IMR-90 (cell line): Measurements from ENCODE around the gene ARPP21. TPM values are rescaled to one million over a fixed set of nuclear protein-coding genes. Genes with fewer than 3 reads are reported as not detected.

Source experiments
- ATAC-seq: fragments of 200-7000 bp; cut with Tn5 transposase; 2 replicates; pipeline ENCODE4 v1.9.1; 2020; ENCODE audit warnings: low read depth, mild to moderate bottlenecking, moderate library complexity
- BruUV-seq: library from RNA; stranded (reverse); fragments of 400-500 nt; replicated peaks from 2 replicates; lab custom pipeline; 2021; lab: Mats Ljungman, UMichigan
- CTCF ChIA-PET: fragments of 300-600 bp; formaldehyde crosslinking; extraction: SDS; loops from one replicate; lab custom pipeline; 2021; ENCODE audit warnings: antibody characterized with exemption; lab: Yijun Ruan, JAX
- POLR2A ChIA-PET: fragments of 300-600 bp; sonication (Branson Sonifier 250); formaldehyde crosslinking; loops from one replicate; lab custom pipeline; 2022; ENCODE audit warnings: antibody characterized with exemption; ENCODE audit not compliant: unreplicated experiment; lab: Charles Lee
- DNase-seq: peaks from one replicate; pipeline ENCODE4 v3.0.0; 2013
- H2AFZ ChIP-seq: replicated peaks from 2 replicates; pipeline ENCODE3; 2013; ENCODE audit warnings: low read length, mild to moderate bottlenecking; ENCODE audit not compliant: poor library complexity
- H2AK5ac ChIP-seq: 2 replicates; pipeline ENCODE4 v1.6.1; 2013; ENCODE audit warnings: low read depth, low read length, inconsistent platforms
- H2AK9ac ChIP-seq: replicated peaks from 2 replicates; pipeline ENCODE3; 2013; ENCODE audit warnings: mild to moderate bottlenecking, low read depth, low read length, moderate library complexity; ENCODE audit not compliant: poor library complexity
- H2BK120ac ChIP-seq: 2 replicates; pipeline ENCODE4 v1.6.1; 2013; ENCODE audit warnings: low read depth, low read length, inconsistent platforms
- H2BK15ac ChIP-seq: 3 replicates; pipeline ENCODE4 v1.6.1; 2013; ENCODE audit warnings: low read depth, low read length, inconsistent platforms
- H2BK20ac ChIP-seq: 2 replicates; pipeline ENCODE4 v1.6.1; 2013; ENCODE audit warnings: low read depth, mild to moderate bottlenecking, inconsistent platforms, low read length, moderate library complexity
- H2BK5ac ChIP-seq: 2 replicates; pipeline ENCODE4 v1.6.1; 2013; ENCODE audit warnings: mild to moderate bottlenecking, low read depth, low read length, inconsistent platforms; ENCODE audit not compliant: poor library complexity, severe bottlenecking
- H3K14ac ChIP-seq: replicated peaks from 2 replicates; pipeline ENCODE4 v1.6.1; 2013; ENCODE audit warnings: low read depth, low read length, inconsistent platforms
- H3K18ac ChIP-seq: 2 replicates; pipeline ENCODE4 v1.6.1; 2013; ENCODE audit warnings: low read depth, low read length, control low read depth
- H3K23ac ChIP-seq: 2 replicates; pipeline ENCODE4 v1.6.1; 2013; ENCODE audit warnings: low read depth, low read length, inconsistent platforms
- H3K27ac ChIP-seq: 2 replicates; pipeline ENCODE4 v1.5.1; 2013; ENCODE audit warnings: mild to moderate bottlenecking, control low read depth, low read length; ENCODE audit not compliant: insufficient read depth
- H3K27me3 ChIP-seq: 2 replicates; pipeline ENCODE4 v1.6.1; 2013; ENCODE audit warnings: low read length; ENCODE audit not compliant: control insufficient read depth, insufficient read depth
- H3K36me3 ChIP-seq: 2 replicates; pipeline ENCODE4 v1.6.1; 2013; ENCODE audit warnings: low read length, mixed read lengths; ENCODE audit not compliant: control insufficient read depth, insufficient read depth
- H3K4ac ChIP-seq: 2 replicates; pipeline ENCODE4 v1.6.1; 2013; ENCODE audit warnings: low read depth, low read length, inconsistent platforms
- H3K4me1 ChIP-seq: 2 replicates; pipeline ENCODE4 v1.6.1; 2013; ENCODE audit warnings: low read length, mixed read lengths; ENCODE audit not compliant: control insufficient read depth, insufficient read depth
- H3K4me2 ChIP-seq: 2 replicates; pipeline ENCODE4 v1.6.1; 2013; ENCODE audit warnings: low read depth, mild to moderate bottlenecking, control low read depth, low read length, moderate library complexity
- H3K4me3 ChIP-seq: 2 replicates; pipeline ENCODE4 v1.5.1; 2013; ENCODE audit warnings: low read depth, mild to moderate bottlenecking, control low read depth, low read length, moderate library complexity; ENCODE audit not compliant: insufficient read depth
- H3K56ac ChIP-seq: 2 replicates; pipeline ENCODE4 v1.6.1; 2013; ENCODE audit warnings: low read length, inconsistent platforms; ENCODE audit not compliant: insufficient read depth; ENCODE audit errors: extremely low read depth
- H3K79me1 ChIP-seq, 2 experiments: 2 replicates each; pipeline ENCODE4 v1.6.1; 2013; ENCODE audit warnings: low read length in 2 of 2, inconsistent platforms in 1 of 2, low read depth in 1 of 2
- H3K9ac ChIP-seq: 2 replicates; pipeline ENCODE4 v1.6.1; 2013; ENCODE audit warnings: low read depth, low read length, control low read depth
- H3K9me1 ChIP-seq: 2 replicates; pipeline ENCODE4 v1.6.1; 2013; ENCODE audit warnings: low read length, inconsistent platforms; ENCODE audit not compliant: insufficient read depth
- H3K9me3 ChIP-seq: 2 replicates; pipeline ENCODE4 v1.6.1; 2013; ENCODE audit warnings: low read length; ENCODE audit not compliant: control insufficient read depth, insufficient read depth
- H4K20me1 ChIP-seq: 2 replicates; pipeline ENCODE4 v1.6.1; 2013; ENCODE audit warnings: low read length, inconsistent platforms; ENCODE audit not compliant: insufficient read depth
- H4K5ac ChIP-seq: 2 replicates; pipeline ENCODE4 v1.6.1; 2013; ENCODE audit warnings: mild to moderate bottlenecking, low read depth, low read length, control low read depth
- H4K8ac ChIP-seq, 2 experiments: 2 replicates each; pipeline ENCODE4 v1.6.1; 2013; ENCODE audit warnings: low read depth in 2 of 2, low read length in 2 of 2, control low read depth in 1 of 2, inconsistent platforms in 1 of 2
- H4K91ac ChIP-seq: 2 replicates; pipeline ENCODE4 v1.6.1; 2013; ENCODE audit warnings: low read depth, low read length, inconsistent platforms; ENCODE audit not compliant: insufficient read depth
- CEBPB ChIP-seq: IDR thresholded peaks from 2 replicates; pipeline ENCODE4 v1.6.1; 2012; ENCODE audit warnings: low read depth, low read length, improper control_type of control experiment
- MAFK ChIP-seq: IDR thresholded peaks from 2 replicates; pipeline ENCODE4 v1.6.1; 2012; ENCODE audit warnings: low read depth, low read length, improper control_type of control experiment
- MXI1 ChIP-seq: IDR thresholded peaks from 2 replicates; pipeline ENCODE4 v1.6.1; 2012; ENCODE audit warnings: low read depth, mild to moderate bottlenecking, low read length, moderate library complexity, borderline replicate concordance
- POLR2A ChIP-seq: IDR thresholded peaks from 2 replicates; pipeline ENCODE4 v1.6.1; 2012; ENCODE audit warnings: mild to moderate bottlenecking, low read depth, low read length
- SMC3 ChIP-seq: fragments of 150-350 bp; IDR thresholded peaks from 2 replicates; pipeline ENCODE4 v1.6.1; 2016; ENCODE audit warnings: low read depth, mild to moderate bottlenecking, antibody characterized with exemption, low read length, moderate library complexity
- dilution Hi-C: fragments of 300-500 bp; cut with HindIII; formaldehyde crosslinking; loops from one replicate; pipeline ENCODE4 v1.14.3; 2018; ENCODE audit warnings: low sequenced_read_pairs; ENCODE audit not compliant: unreplicated experiment
- in situ Hi-C: fragments of 300-500 bp; cut with MboI; formaldehyde crosslinking; loops from 3 replicates; pipeline ENCODE4 v1.14.3; 2019; ENCODE audit warnings: low sequenced_read_pairs, inconsistent platforms, mixed read lengths
- intact Hi-C: fragments of 100-400 bp; cut with micrococcal nuclease; formaldehyde crosslinking; loops from 2 replicates; pipeline ENCODE4 v1.10.0; 2022
- polyA plus RNA-seq, 3 experiments: library from polyadenylated mRNA; depleted of rRNA; stranded (reverse); fragments of >200 nt; gene quantifications; 2 replicates each; pipeline ENCODE4 v1.2.3, GENCODE V29; 2012; ENCODE audit warnings: low replicate concordance in 1 of 3
- total RNA-seq: library from RNA; depleted of rRNA; stranded (reverse); fragments of >200 nt; gene quantifications from 2 replicates; pipeline ENCODE4 v1.2.3, GENCODE V29; 2012
- TF ChIP-seq, protein P1 (sequence below): fragments of 150-350 bp; IDR thresholded peaks from 2 replicates; pipeline ENCODE4 v1.6.1; 2017; ENCODE audit warnings: mild to moderate bottlenecking, antibody characterized with exemption, low read length, low read depth
- TF ChIP-seq, protein P2 (sequence below): conservative IDR thresholded peaks from 2 replicates; pipeline ENCODE4 v1.5.1; 2012; ENCODE audit warnings: mild to moderate bottlenecking, low read depth, low read length, improper control_type of control experiment

Gene ARPP21
- total and polyA plus RNA-seq, 2 of the 4 experiments (the other 2 are of a cell fraction), result not detected

DNA sequence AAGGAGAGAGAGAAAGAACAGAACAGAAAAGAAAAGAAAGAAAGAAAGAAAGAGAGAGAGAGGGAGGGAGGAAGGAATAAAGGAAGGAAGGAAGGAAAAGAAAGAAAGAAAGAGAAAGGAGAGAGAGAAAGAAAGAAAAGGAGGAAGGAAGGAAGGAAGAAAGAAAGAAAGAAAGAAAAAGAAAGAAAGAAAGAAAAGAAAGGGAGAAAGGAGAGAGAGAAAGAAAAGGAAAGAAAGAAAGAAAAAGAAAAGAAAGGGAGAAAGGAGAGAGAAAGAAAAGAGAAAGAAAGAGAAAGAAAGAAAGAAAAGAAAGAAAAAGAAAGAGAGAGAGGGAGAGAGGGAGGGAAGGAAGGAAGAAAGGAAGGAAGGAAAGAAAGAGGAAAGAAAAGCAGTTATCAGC lies 108.8 kb downstream of the ARPP21 start:
- H3K4me3 ChIP-seq, result no peak overlapping the region
- H2BK5ac ChIP-seq, result no peak overlapping the region
- no peak overlapping the region for H4K91ac ChIP-seq
- no peak overlapping the region for H3K4ac ChIP-seq
- H2AK9ac ChIP-seq, result no peak overlapping the region
- no peak overlapping the region for H3K56ac ChIP-seq
- no peak overlapping the region for H3K27ac ChIP-seq
- H2AK5ac ChIP-seq, result no peak overlapping the region
- H3K4me2 ChIP-seq, result no peak overlapping the region
- H2BK15ac ChIP-seq, result no peak overlapping the region
- H3K9me3 ChIP-seq, result peaks cover 5% of the 10 kb centered on the region; the same call in 1 of the 2 replicates
- H3K4me1 ChIP-seq, result no peaks in the 10 kb centered on the region
- no peak overlapping the region for H3K18ac ChIP-seq
- no peaks in the 10 kb centered on the region for H3K36me3 ChIP-seq
- H3K79me1 ChIP-seq, result no peaks in the 10 kb centered on the region
- H3K23ac ChIP-seq, result no peak overlapping the region
- no peaks in the 10 kb centered on the region for H3K27me3 ChIP-seq
- no peak overlapping the region for H2BK20ac ChIP-seq
- no peak for TF ChIP-seq MAFK
- no peak for TF ChIP-seq MXI1
- TF ChIP-seq, protein P1, sequence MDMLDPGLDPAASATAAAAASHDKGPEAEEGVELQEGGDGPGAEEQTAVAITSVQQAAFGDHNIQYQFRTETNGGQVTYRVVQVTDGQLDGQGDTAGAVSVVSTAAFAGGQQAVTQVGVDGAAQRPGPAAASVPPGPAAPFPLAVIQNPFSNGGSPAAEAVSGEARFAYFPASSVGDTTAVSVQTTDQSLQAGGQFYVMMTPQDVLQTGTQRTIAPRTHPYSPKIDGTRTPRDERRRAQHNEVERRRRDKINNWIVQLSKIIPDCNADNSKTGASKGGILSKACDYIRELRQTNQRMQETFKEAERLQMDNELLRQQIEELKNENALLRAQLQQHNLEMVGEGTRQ, result no peak
- TF ChIP-seq, protein P2, sequence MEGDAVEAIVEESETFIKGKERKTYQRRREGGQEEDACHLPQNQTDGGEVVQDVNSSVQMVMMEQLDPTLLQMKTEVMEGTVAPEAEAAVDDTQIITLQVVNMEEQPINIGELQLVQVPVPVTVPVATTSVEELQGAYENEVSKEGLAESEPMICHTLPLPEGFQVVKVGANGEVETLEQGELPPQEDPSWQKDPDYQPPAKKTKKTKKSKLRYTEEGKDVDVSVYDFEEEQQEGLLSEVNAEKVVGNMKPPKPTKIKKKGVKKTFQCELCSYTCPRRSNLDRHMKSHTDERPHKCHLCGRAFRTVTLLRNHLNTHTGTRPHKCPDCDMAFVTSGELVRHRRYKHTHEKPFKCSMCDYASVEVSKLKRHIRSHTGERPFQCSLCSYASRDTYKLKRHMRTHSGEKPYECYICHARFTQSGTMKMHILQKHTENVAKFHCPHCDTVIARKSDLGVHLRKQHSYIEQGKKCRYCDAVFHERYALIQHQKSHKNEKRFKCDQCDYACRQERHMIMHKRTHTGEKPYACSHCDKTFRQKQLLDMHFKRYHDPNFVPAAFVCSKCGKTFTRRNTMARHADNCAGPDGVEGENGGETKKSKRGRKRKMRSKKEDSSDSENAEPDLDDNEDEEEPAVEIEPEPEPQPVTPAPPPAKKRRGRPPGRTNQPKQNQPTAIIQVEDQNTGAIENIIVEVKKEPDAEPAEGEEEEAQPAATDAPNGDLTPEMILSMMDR, result no peak
- TF ChIP-seq CEBPB, result no peak
- no peak for TF ChIP-seq SMC3
- no peak for TF ChIP-seq POLR2A
- dilution Hi-C loops (no loop called here), intact Hi-C loops (no loop called here), in situ Hi-C loops (no loop called here)
- H3K14ac ChIP-seq, result no peak overlapping the region
- ATAC-seq (no peak), DNase-seq (no peak)
- H3K9ac ChIP-seq, result no peak overlapping the region
- H3K9me1 ChIP-seq, result no peaks in the 10 kb centered on the region
- no peaks in the 10 kb centered on the region for H4K20me1 ChIP-seq
- no TSS peak for BruUV-seq
- H4K5ac ChIP-seq, result no peak overlapping the region
- ChIA-PET POLR2A (no interaction called here), CTCF (interaction anchor here (0.6 kb wide), 1 partner anchor 26 kb away, joined by 3 read pairs; no protein-coding TSS in a partner anchor)
- H2AFZ ChIP-seq, result no peak overlapping the region
- H4K8ac ChIP-seq, result no peak overlapping the region
- no peak overlapping the region for H2BK120ac ChIP-seq
